Neural progenitor cell (in vitro differentiated cells): Measurements from ENCODE around the gene NCK2.

Experiments used
- CTCF ChIP-seq: fragments of 200-600 bp; sonication (generic); IDR thresholded peaks from 2 replicates; pipeline ENCODE4 v1.5.1; 2017; ENCODE audit warnings: antibody characterized with exemption, mild to moderate bottlenecking
- EZH2 ChIP-seq: fragments of 200-600 bp; sonication (generic); IDR thresholded peaks from 2 replicates; pipeline ENCODE4 v1.6.1; 2017; ENCODE audit warnings: antibody characterized with exemption, mild to moderate bottlenecking, moderate library complexity
- EZH2phosphoT487 ChIP-seq: fragments of 200-600 bp; sonication (generic); IDR thresholded peaks from 2 replicates; pipeline ENCODE4 v1.6.1; 2017; ENCODE audit warnings: antibody characterized with exemption

GRCh38 chr2:105732955-105733607 is 11.6 kb upstream of the NCK2 start:
- TF ChIP-seq EZH2 (no peak), CTCF (no peak), EZH2phosphoT487 (no peak)
